ENCODE results near the gene TDRD6. TPM values are rescaled to one million over a fixed set of nuclear protein-coding genes. Genes with fewer than 3 reads are reported as not detected.
"Not testable (repeated sequence)": the region's sequence is repeated elsewhere in the genome, so short reads cannot be mapped to it uniquely, and the experiment has no call there.

Gene TDRD6
- not detected for total RNA-seq

- ChIA-PET POLR2A (no interaction called here), CTCF (no interaction called here)
- H3K27ac Mint-ChIP-seq = no peak within 1 kb of the TSS
- no peak within 1 kb of the TSS for H3K4me3 Mint-ChIP-seq
- H3K36me3 Mint-ChIP-seq (ENCODE audit: low read depth) = no peaks in the 10 kb centered on the region
- DNase-seq (no peak), ATAC-seq (no peak)
- H3K9me3 Mint-ChIP-seq (ENCODE audit: insufficient read depth) = no peaks in the 10 kb centered on the region
- H3K4me1 Mint-ChIP-seq (ENCODE audit: low read depth) = no peaks in the 10 kb centered on the region
- H3K27me3 Mint-ChIP-seq (ENCODE audit: low read depth) = no peaks in the 10 kb centered on the region
Measured at GRCh38 chr6:46687619-46688097, at the start of gene TDRD6. TDRD6 (plus strand) TSS chr6:46687885; CDS start chr6:46688129, 244 bp downstream.

- CTCF ChIA-PET = no interaction called here
- no peak overlapping the region for H3K4me3 Mint-ChIP-seq
- peaks cover 4% of the 10 kb centered on the region for H3K27me3 Mint-ChIP-seq (ENCODE audit: low read depth)
- H3K36me3 Mint-ChIP-seq (ENCODE audit: low read depth) = no peaks in the 10 kb centered on the region
- no peaks in the 10 kb centered on the region for H3K9me3 Mint-ChIP-seq (ENCODE audit: insufficient read depth)
- DNase-seq (no peak), ATAC-seq (no peak)
- H3K27ac Mint-ChIP-seq = no peak overlapping the region
- POLR2A ChIA-PET = no interaction called here
- H3K4me1 Mint-ChIP-seq (ENCODE audit: low read depth) = no peaks in the 10 kb centered on the region
Measured at GRCh38 chr6:46637933-46638332, 49.8 kb upstream of the TDRD6 start.

GRCh38 chr6:46638650-46639049, 49.0 kb upstream of the TDRD6 start:
- no peaks in the 10 kb centered on the region for H3K4me1 Mint-ChIP-seq (ENCODE audit: low read depth)
- H3K9me3 Mint-ChIP-seq (ENCODE audit: insufficient read depth) = no peaks in the 10 kb centered on the region
- no peak overlapping the region for H3K27ac Mint-ChIP-seq
- peaks cover 5% of the 10 kb centered on the region for H3K27me3 Mint-ChIP-seq (ENCODE audit: low read depth)
- no peaks in the 10 kb centered on the region for H3K36me3 Mint-ChIP-seq (ENCODE audit: low read depth)
- ATAC-seq = no peak
- POLR2A ChIA-PET = no interaction called here
- H3K4me3 Mint-ChIP-seq = no peak overlapping the region
- DNase-seq = no peak
- CTCF ChIA-PET = no interaction called here

- Mint-ChIP-seq H3K27ac (no peak overlapping the region), H3K9me3 (ENCODE audit: insufficient read depth) (no peaks in the 10 kb centered on the region), H3K36me3 (ENCODE audit: low read depth) (no peaks in the 10 kb centered on the region), H3K4me1 (ENCODE audit: low read depth) (no peaks in the 10 kb centered on the region), H3K27me3 (ENCODE audit: low read depth) (peaks cover 2% of the 10 kb centered on the region), H3K4me3 (no peak overlapping the region)
- CTCF ChIA-PET = no interaction called here
- POLR2A ChIA-PET = no interaction called here
- ATAC-seq (no peak), DNase-seq (no peak)
Measured at GRCh38 chr6:46642928-46643751, 44.5 kb upstream of the TDRD6 start.

- Mint-ChIP-seq H3K27ac (no peak overlapping the region), H3K27me3 (ENCODE audit: low read depth) (peaks cover 6% of the 10 kb centered on the region), H3K4me1 (ENCODE audit: low read depth) (no peaks in the 10 kb centered on the region), H3K36me3 (ENCODE audit: low read depth) (no peaks in the 10 kb centered on the region), H3K9me3 (ENCODE audit: insufficient read depth) (no peaks in the 10 kb centered on the region), H3K4me3 (no peak overlapping the region)
- DNase-seq (no peak), ATAC-seq (no peak)
- ChIA-PET CTCF (no interaction called here), POLR2A (no interaction called here)
Measured at GRCh38 chr6:46645265-46645664, 42.4 kb upstream of the TDRD6 start.

DNA sequence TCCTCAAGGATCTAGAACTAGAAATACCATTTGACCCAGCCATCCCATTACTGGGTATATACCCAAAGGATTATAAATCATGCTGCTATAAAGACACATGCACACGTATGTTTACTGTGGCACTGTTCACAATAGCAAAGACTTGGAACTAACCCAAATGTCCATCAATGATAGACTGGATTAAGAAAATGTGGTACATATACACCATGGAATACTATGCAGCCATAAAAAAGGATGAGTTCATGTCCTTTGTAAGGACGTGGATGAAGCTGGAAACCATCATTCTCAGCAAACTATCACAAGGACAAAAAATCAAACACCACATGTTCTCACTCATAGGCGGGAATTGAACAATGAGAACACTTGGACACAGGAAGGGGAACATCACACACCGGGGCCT, 39.6 kb upstream of the TDRD6 start:
- H3K4me1 Mint-ChIP-seq (ENCODE audit: low read depth) = peaks cover 10% of the 10 kb centered on the region
- H3K27ac Mint-ChIP-seq; H3K9me3 Mint-ChIP-seq (ENCODE audit: insufficient read depth); H3K4me3 Mint-ChIP-seq; ATAC-seq; H3K36me3 Mint-ChIP-seq (ENCODE audit: low read depth); POLR2A ChIA-PET; CTCF ChIA-PET; DNase-seq: not testable (repeated sequence)
- H3K27me3 Mint-ChIP-seq (ENCODE audit: low read depth) = peaks cover 23% of the 10 kb centered on the region

DNA sequence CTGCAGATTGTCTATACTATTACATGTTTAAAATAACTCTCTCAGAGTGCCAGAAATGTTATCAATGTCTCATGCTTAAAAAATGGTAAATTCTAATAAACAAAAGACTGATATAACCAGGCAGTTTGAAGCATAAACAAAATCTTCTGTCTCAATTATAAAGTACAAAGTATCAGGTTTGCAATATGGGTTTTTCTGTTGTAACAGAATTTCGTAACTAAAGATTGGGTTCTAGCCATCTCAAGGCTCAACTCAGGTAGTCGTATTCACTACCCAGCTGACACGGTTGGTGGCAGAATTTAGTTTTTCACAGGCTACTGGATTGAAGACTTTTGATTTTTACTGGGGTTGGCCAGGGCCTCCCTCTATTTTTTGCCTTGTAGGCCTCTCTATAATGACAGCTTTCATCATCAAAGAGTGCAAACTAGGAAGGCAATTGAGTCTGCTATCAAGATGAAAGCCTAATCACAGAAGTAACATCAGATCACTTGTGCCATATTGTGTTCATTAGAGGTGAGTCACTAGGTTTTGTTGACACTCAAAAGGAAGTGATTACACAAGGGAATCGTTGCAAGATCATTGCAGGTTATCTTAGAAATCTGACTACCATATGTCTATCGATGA, 38.7 kb upstream of the TDRD6 start:
- POLR2A ChIA-PET = no interaction called here
- peaks cover 29% of the 10 kb centered on the region for H3K27me3 Mint-ChIP-seq (ENCODE audit: low read depth)

GRCh38 chr6:46651006-46651405, 36.7 kb upstream of the TDRD6 start:
- Mint-ChIP-seq H3K4me3 (no peak overlapping the region), H3K9me3 (ENCODE audit: insufficient read depth) (no peaks in the 10 kb centered on the region), H3K36me3 (ENCODE audit: low read depth) (peaks cover 2% of the 10 kb centered on the region), H3K27ac (no peak overlapping the region), H3K27me3 (ENCODE audit: low read depth) (peaks cover 38% of the 10 kb centered on the region), H3K4me1 (ENCODE audit: low read depth) (peaks cover 15% of the 10 kb centered on the region)
- DNase-seq = no peak
- ChIA-PET CTCF (no interaction called here), POLR2A (no interaction called here)
- ATAC-seq = no peak

More for the DNA sequence above, 38.7 kb upstream of the TDRD6 start:
- DNase-seq (no peak), ATAC-seq (no peak)
- no peak overlapping the region for H3K4me3 Mint-ChIP-seq
- H3K4me1 Mint-ChIP-seq (ENCODE audit: low read depth) = peaks cover 15% of the 10 kb centered on the region
- no peaks in the 10 kb centered on the region for H3K9me3 Mint-ChIP-seq (ENCODE audit: insufficient read depth)
- no peak overlapping the region for H3K27ac Mint-ChIP-seq
- H3K36me3 Mint-ChIP-seq (ENCODE audit: low read depth) = peaks cover 2% of the 10 kb centered on the region
- CTCF ChIA-PET = no interaction called here

GRCh38 chr6:46651816-46652215, 35.9 kb upstream of the TDRD6 start:
- CTCF ChIA-PET = no interaction called here
- POLR2A ChIA-PET = no interaction called here
- Mint-ChIP-seq H3K4me3 (peak overlapping the region; percentile 76), H3K27me3 (ENCODE audit: low read depth) (peaks cover 38% of the 10 kb centered on the region), H3K27ac (no peak overlapping the region), H3K36me3 (ENCODE audit: low read depth) (peaks cover 2% of the 10 kb centered on the region), H3K4me1 (ENCODE audit: low read depth) (peaks cover 15% of the 10 kb centered on the region), H3K9me3 (ENCODE audit: insufficient read depth) (no peaks in the 10 kb centered on the region)
- no peak for DNase-seq
- ATAC-seq = no peak

- Mint-ChIP-seq H3K36me3 (ENCODE audit: low read depth) (peaks cover 2% of the 10 kb centered on the region), H3K4me3 (peak overlapping the region; percentile 76), H3K4me1 (ENCODE audit: low read depth) (peaks cover 15% of the 10 kb centered on the region), H3K9me3 (ENCODE audit: insufficient read depth) (no peaks in the 10 kb centered on the region), H3K27ac (no peak overlapping the region), H3K27me3 (ENCODE audit: low read depth) (peaks cover 38% of the 10 kb centered on the region)
- ChIA-PET POLR2A (no interaction called here), CTCF (no interaction called here)
- DNase-seq (no peak), ATAC-seq (no peak)
Measured at GRCh38 chr6:46652232-46652602, 35.5 kb upstream of the TDRD6 start.

GRCh38 chr6:46652603-46653438, 34.9 kb upstream of the TDRD6 start, which contains the start of the genes CYP39A1 and SLC25A27:
CYP39A1 (minus strand) TSS chr6:46652818; CDS start chr6:46652582, 236 bp downstream.
SLC25A27 (plus strand) TSS chr6:46652975; CDS start chr6:46653193, 218 bp downstream.
- Mint-ChIP-seq H3K36me3 (ENCODE audit: low read depth) (peaks cover 2% of the 10 kb centered on the region), H3K4me3 (peak within 1 kb of the TSS; percentile 76), H3K27me3 (ENCODE audit: low read depth) (peaks cover 38% of the 10 kb centered on the region), H3K4me1 (ENCODE audit: low read depth) (peaks cover 15% of the 10 kb centered on the region), H3K9me3 (ENCODE audit: insufficient read depth) (no peaks in the 10 kb centered on the region), H3K27ac (no peak within 1 kb of the TSS)
- ChIA-PET CTCF (no interaction called here), POLR2A (interaction anchor here (0.6 kb wide), 1 partner anchor 379 kb away, joined by 3 read pairs; no protein-coding TSS in a partner anchor)
- ATAC-seq (peak; percentile 99), DNase-seq (peak; percentile 86)

All from activated CD8-positive, alpha-beta T cell treated with anti-CD3 and anti-CD28 coated beads, Interleukin-2, amount 10 ng/mL, durations not matched to agents 7 days and 5 days (primary cell).